ENCODE measurements around the gene ATP2B3. TPM values are rescaled to one million over a fixed set of nuclear protein-coding genes. Genes with fewer than 3 reads are reported as not detected.

ATP2B3 gene
- total RNA-seq, 2 experiments from 2014 or later, result not detected

DNA sequence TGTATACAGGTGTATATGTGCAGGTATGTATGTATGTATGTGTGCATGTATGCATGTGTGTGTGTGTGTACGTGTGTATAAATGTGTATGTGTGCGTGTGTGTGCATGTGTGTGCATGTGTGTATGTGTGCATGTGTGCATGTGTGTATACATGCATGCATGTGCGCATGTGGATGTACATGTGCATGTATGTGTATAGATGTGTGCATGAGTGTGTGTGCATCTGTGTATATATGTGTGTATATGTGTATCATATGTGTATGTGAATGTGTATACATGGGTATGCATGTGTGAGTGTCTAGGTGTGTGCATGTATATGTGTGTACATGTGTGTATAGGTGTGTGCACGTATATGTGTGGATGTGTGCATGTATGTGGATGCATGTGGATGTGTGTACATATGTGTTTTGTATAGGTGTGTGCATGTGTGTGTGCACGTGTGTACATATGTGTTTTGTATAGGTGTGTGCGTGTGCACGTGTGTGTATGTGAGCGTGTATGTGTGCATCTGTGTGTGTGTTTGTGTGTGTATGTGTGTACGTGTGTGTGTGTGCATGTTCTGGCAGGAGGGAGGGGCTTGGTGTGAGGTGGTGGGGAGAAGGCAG, 16.7 kb upstream of the ATP2B3 start:
- no peaks in the 10 kb centered on the region for H3K36me3 Mint-ChIP-seq (ENCODE audit: low read depth)
- no peak overlapping the region for H3K4me3 Mint-ChIP-seq
- no peaks in the 10 kb centered on the region for H3K9me3 Mint-ChIP-seq
- ChIA-PET CTCF (no interaction called here), POLR2A (no interaction called here)
- H3K27me3 Mint-ChIP-seq, result no peaks in the 10 kb centered on the region
- no peaks in the 10 kb centered on the region for H3K4me1 Mint-ChIP-seq (ENCODE audit: low read depth)
- H3K27ac Mint-ChIP-seq, result no peak overlapping the region
- no peak for TF ChIP-seq CTCF (IDR thresholded peaks at IDR 0.05)
- no peak for DNase-seq
- no peak for ATAC-seq
- intact Hi-C loops (cut with micrococcal nuclease), result no loop called here

GRCh38 chrX:153501530-153501929, 15.9 kb upstream of the ATP2B3 start:
- Mint-ChIP-seq H3K4me3 (no peak overlapping the region), H3K27ac (no peak overlapping the region), H3K27me3 (no peaks in the 10 kb centered on the region), H3K36me3 (ENCODE audit: low read depth) (no peaks in the 10 kb centered on the region), H3K4me1 (ENCODE audit: low read depth) (no peaks in the 10 kb centered on the region), H3K9me3 (no peaks in the 10 kb centered on the region)
- CTCF ChIA-PET, result no interaction called here
- DNase-seq, result no peak
- POLR2A ChIA-PET, result no interaction called here
- ATAC-seq, result no peak
- TF ChIP-seq CTCF (IDR thresholded peaks at IDR 0.05), result no peak
- intact Hi-C loops (cut with micrococcal nuclease), result no loop called here

GRCh38 chrX:153502131-153502530, 15.3 kb upstream of the ATP2B3 start:
- H3K27me3 Mint-ChIP-seq, result no peaks in the 10 kb centered on the region
- ATAC-seq (no peak), DNase-seq (no peak)
- CTCF ChIA-PET, result no interaction called here
- H3K27ac Mint-ChIP-seq, result no peak overlapping the region
- H3K4me1 Mint-ChIP-seq (ENCODE audit: low read depth), result no peaks in the 10 kb centered on the region
- H3K4me3 Mint-ChIP-seq, result no peak overlapping the region
- H3K9me3 Mint-ChIP-seq, result no peaks in the 10 kb centered on the region
- intact Hi-C loops (cut with micrococcal nuclease), result no loop called here
- H3K36me3 Mint-ChIP-seq (ENCODE audit: low read depth), result no peaks in the 10 kb centered on the region
- POLR2A ChIA-PET, result no interaction called here
- TF ChIP-seq CTCF (IDR thresholded peaks at IDR 0.05), result no peak

DNA sequence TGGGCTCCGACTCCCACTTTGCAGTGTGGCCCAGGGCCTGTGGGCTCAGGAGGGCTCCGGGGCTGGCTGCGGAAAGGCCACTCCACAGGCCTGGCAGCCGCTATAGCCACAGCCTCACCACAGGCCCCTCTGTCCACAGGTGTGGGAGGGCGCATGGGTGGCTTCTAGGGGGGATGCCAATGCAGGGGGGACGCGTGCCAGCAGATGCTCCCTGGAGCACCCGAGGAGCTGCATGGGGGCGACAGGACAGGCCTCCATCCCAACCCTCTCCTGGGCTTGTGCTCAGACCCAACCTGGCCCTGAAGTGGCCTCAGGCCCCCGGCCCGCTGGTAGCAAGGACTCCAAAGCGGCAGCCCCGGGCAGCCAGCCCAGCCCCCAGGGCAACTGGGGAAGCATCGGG, 14.6 kb upstream of the ATP2B3 start:
- ChIA-PET CTCF (no interaction called here), POLR2A (no interaction called here)
- intact Hi-C loops (cut with micrococcal nuclease), result no loop called here
- Mint-ChIP-seq H3K36me3 (ENCODE audit: low read depth) (no peaks in the 10 kb centered on the region), H3K27ac (no peak overlapping the region), H3K9me3 (no peaks in the 10 kb centered on the region), H3K4me1 (ENCODE audit: low read depth) (no peaks in the 10 kb centered on the region), H3K27me3 (no peaks in the 10 kb centered on the region), H3K4me3 (no peak overlapping the region)
- no peak for TF ChIP-seq CTCF (IDR thresholded peaks at IDR 0.05)
- ATAC-seq, result no peak
- no peak for DNase-seq

GRCh38 chrX:153504445-153505016, 12.9 kb upstream of the ATP2B3 start:
- no peak for ATAC-seq
- Mint-ChIP-seq H3K27ac (no peak overlapping the region), H3K4me1 (ENCODE audit: low read depth) (no peaks in the 10 kb centered on the region), H3K36me3 (ENCODE audit: low read depth) (no peaks in the 10 kb centered on the region), H3K4me3 (no peak overlapping the region), H3K9me3 (no peaks in the 10 kb centered on the region), H3K27me3 (no peaks in the 10 kb centered on the region)
- POLR2A ChIA-PET, result no interaction called here
- intact Hi-C loops (cut with micrococcal nuclease), result loop anchor here (5.0 kb wide), 1 partner anchor 32 kb away; the partner anchor contains the start of gene HAUS7
- no peak for TF ChIP-seq CTCF (IDR thresholded peaks at IDR 0.05)
- no peak for DNase-seq
- CTCF ChIA-PET, result interaction anchor here (3.8 kb wide), 1 partner anchor 32 kb away, joined by 43 read pairs; the partner anchor contains the start of gene HAUS7

Measured in activated CD8-positive, alpha-beta T cell treated with anti-CD3 and anti-CD28 coated beads for 36 hours (primary cell).